ENCODE data around the gene KIF22. TPM values are rescaled to one million over a fixed set of nuclear protein-coding genes. Genes with fewer than 3 reads are reported as not detected.

KIF22 gene
- total and polyA plus RNA-seq, 2 donors (not counting 1 experiment from before 2014, with no cell fraction given), result 12.3 to 17.7 TPM

DNA sequence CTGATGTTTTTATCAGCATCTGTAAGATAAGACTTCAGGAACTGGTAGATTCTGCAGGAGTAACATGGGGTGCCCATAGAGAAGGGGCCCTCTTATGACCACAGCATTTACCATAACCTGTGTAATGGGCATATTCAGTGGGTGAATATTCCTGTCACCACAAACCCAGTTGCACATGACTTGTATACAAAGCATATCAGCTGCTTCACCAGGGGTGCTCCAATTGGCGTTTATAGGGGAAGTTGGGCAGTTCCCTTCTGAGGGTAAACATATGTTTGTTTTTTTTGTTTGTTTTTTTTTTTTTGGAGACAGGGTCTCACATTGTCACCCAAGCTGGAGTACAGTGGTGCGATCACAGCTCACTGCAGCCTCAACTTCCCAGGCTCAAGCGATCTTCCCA lies 24.0 kb upstream of the KIF22 start:
- no peak overlapping the region for H3K4me3 ChIP-seq (replicated peaks in 1 of 4; ENCODE audit: control extremely low read depth in 1 of 4, insufficient read depth in 1 of 4, low read depth in 3 of 4, low read length in 4 of 4)
- H3K79me2 ChIP-seq (ENCODE audit: control insufficient read depth, insufficient read depth, low read length), result no peaks in the 10 kb centered on the region
- no peaks in the 10 kb centered on the region for H4K20me1 ChIP-seq (ENCODE audit: control insufficient read depth, extremely low read depth, insufficient read depth, low read length)
- H3K9ac ChIP-seq (ENCODE audit: insufficient read depth, low read length), result no peak overlapping the region
- no peaks in the 10 kb centered on the region for H3K36me3 ChIP-seq (ENCODE audit: control insufficient read depth, insufficient read depth, low read length)
- no peak overlapping the region for H2AFZ ChIP-seq (ENCODE audit: low read length)
- peaks cover 4% of the 10 kb centered on the region for H3K27me3 ChIP-seq (ENCODE audit: control insufficient read depth, insufficient read depth, low read length)
- TF ChIP-seq, protein P1, sequence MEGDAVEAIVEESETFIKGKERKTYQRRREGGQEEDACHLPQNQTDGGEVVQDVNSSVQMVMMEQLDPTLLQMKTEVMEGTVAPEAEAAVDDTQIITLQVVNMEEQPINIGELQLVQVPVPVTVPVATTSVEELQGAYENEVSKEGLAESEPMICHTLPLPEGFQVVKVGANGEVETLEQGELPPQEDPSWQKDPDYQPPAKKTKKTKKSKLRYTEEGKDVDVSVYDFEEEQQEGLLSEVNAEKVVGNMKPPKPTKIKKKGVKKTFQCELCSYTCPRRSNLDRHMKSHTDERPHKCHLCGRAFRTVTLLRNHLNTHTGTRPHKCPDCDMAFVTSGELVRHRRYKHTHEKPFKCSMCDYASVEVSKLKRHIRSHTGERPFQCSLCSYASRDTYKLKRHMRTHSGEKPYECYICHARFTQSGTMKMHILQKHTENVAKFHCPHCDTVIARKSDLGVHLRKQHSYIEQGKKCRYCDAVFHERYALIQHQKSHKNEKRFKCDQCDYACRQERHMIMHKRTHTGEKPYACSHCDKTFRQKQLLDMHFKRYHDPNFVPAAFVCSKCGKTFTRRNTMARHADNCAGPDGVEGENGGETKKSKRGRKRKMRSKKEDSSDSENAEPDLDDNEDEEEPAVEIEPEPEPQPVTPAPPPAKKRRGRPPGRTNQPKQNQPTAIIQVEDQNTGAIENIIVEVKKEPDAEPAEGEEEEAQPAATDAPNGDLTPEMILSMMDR (conservative IDR thresholded peaks at IDR 0.05 in 1 of 2, IDR thresholded peaks at IDR 0.05 in 1 of 2; ENCODE audit: low read depth in 1 of 2, low read length in 2 of 2), result no peak
- no peak for TF ChIP-seq EZH2 (IDR thresholded peaks at IDR 0.05; ENCODE audit: low read length, missing control alignments)
- H3K27ac ChIP-seq (ENCODE audit: insufficient read depth, low read length), result no peak overlapping the region
- no peak overlapping the region for H3K4me2 ChIP-seq (ENCODE audit: extremely low read depth, insufficient read depth, low read length)
- no peaks in the 10 kb centered on the region for H3K4me1 ChIP-seq (ENCODE audit: control insufficient read depth, extremely low read depth, insufficient read depth, low read length)
- no peak for DNase-seq (ENCODE audit: low read depth in 2 of 2)
- no peaks in the 10 kb centered on the region for H3K9me3 ChIP-seq (ENCODE audit: control insufficient read depth, insufficient read depth, low read depth, low read length)

DNA sequence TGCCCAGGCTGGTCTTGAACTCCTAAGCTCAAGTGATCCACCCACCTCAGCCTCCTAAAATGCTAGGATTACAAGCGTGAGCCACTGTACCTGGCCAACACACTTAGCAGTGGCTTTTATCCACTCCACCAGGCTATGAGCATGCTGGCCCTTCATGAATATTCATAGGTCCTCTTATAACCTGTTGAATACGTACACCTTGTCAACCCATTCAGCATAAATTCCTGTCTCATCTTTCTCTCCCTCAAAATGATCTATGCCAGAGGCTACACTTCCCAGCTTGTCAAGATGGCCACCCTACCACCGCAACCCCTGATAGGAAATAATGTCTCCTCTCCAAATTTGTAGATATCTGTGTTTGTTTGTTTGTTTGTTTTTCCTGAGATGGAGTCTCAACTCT lies 23.5 kb upstream of the KIF22 start:
- DNase-seq (ENCODE audit: low read depth in 2 of 2), result no peak

DNA sequence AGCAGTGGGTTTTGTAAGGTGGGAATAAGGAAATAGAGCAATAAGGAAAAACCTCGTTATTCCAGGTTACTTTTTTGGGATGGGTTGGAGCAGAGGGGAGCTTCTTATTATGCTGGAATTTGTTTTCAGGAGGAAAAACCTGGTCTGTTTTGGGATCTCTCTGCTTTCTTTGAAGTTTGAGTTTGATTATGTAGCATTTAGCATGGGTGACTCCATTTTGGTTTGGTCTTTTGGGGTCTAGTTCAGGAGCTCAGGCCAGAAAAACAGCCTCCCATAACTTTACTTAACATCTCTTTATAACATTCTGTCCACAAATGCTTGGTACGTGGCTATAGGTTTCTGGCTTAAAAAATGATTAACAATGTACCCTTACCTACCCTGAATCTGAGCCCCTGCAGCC lies 21.0 kb upstream of the KIF22 start:
- Histone ChIP-seq H3K4me3 (replicated peaks in 1 of 4; ENCODE audit: control extremely low read depth in 1 of 4, insufficient read depth in 1 of 4, low read depth in 3 of 4, low read length in 4 of 4) (no peak overlapping the region), H3K27me3 (ENCODE audit: control insufficient read depth, insufficient read depth, low read length) (no peaks in the 10 kb centered on the region), H3K4me1 (ENCODE audit: control insufficient read depth, extremely low read depth, insufficient read depth, low read length) (no peaks in the 10 kb centered on the region), H4K20me1 (ENCODE audit: control insufficient read depth, extremely low read depth, insufficient read depth, low read length) (no peaks in the 10 kb centered on the region), H3K9me3 (ENCODE audit: control insufficient read depth, insufficient read depth, low read depth, low read length) (no peaks in the 10 kb centered on the region), H3K9ac (ENCODE audit: insufficient read depth, low read length) (no peak overlapping the region), H2AFZ (ENCODE audit: low read length) (no peak overlapping the region), H3K79me2 (ENCODE audit: control insufficient read depth, insufficient read depth, low read length) (no peaks in the 10 kb centered on the region), H3K36me3 (ENCODE audit: control insufficient read depth, insufficient read depth, low read length) (no peaks in the 10 kb centered on the region), H3K27ac (ENCODE audit: insufficient read depth, low read length) (no peak overlapping the region), H3K4me2 (ENCODE audit: extremely low read depth, insufficient read depth, low read length) (no peak overlapping the region)
- no peak for DNase-seq (ENCODE audit: low read depth in 2 of 2)
- TF ChIP-seq, protein P1 (conservative IDR thresholded peaks at IDR 0.05 in 1 of 2, IDR thresholded peaks at IDR 0.05 in 1 of 2; ENCODE audit: low read depth in 1 of 2, low read length in 2 of 2), result no peak
- no peak for TF ChIP-seq EZH2 (IDR thresholded peaks at IDR 0.05; ENCODE audit: low read length, missing control alignments)

More for the DNA sequence above, 23.5 kb upstream of the KIF22 start:
- Histone ChIP-seq H3K4me2 (ENCODE audit: extremely low read depth, insufficient read depth, low read length) (no peak overlapping the region), H3K9ac (ENCODE audit: insufficient read depth, low read length) (no peak overlapping the region), H3K4me3 (replicated peaks in 1 of 4; ENCODE audit: control extremely low read depth in 1 of 4, insufficient read depth in 1 of 4, low read depth in 3 of 4, low read length in 4 of 4) (no peak overlapping the region), H3K9me3 (ENCODE audit: control insufficient read depth, insufficient read depth, low read depth, low read length) (no peaks in the 10 kb centered on the region), H4K20me1 (ENCODE audit: control insufficient read depth, extremely low read depth, insufficient read depth, low read length) (no peaks in the 10 kb centered on the region), H3K27me3 (ENCODE audit: control insufficient read depth, insufficient read depth, low read length) (peaks cover 4% of the 10 kb centered on the region), H3K36me3 (ENCODE audit: control insufficient read depth, insufficient read depth, low read length) (no peaks in the 10 kb centered on the region), H3K27ac (ENCODE audit: insufficient read depth, low read length) (no peak overlapping the region), H3K4me1 (ENCODE audit: control insufficient read depth, extremely low read depth, insufficient read depth, low read length) (no peaks in the 10 kb centered on the region), H3K79me2 (ENCODE audit: control insufficient read depth, insufficient read depth, low read length) (no peaks in the 10 kb centered on the region), H2AFZ (ENCODE audit: low read length) (no peak overlapping the region)
- TF ChIP-seq, protein P1 (conservative IDR thresholded peaks at IDR 0.05 in 1 of 2, IDR thresholded peaks at IDR 0.05 in 1 of 2; ENCODE audit: low read depth in 1 of 2, low read length in 2 of 2), result no peak
- no peak for TF ChIP-seq EZH2 (IDR thresholded peaks at IDR 0.05; ENCODE audit: low read length, missing control alignments)

Measured in fibroblast of lung (primary cell).